D721Med (cell line): ENCODE data around the gene TEP1.

ENCODE experiments used
- DNase-seq: peaks from one replicate; pipeline ENCODE4 v3.0.0; 2011; ENCODE audit warnings: low spot score; ENCODE audit not compliant: insufficient read length
- FAIRE-seq: peaks from 2 replicates; lab custom pipeline; 2011; peaks lifted over from hg19 to GRCh38; lab: Jason Lieb, UNC
- TF ChIP-seq, protein P1 (sequence below): IDR thresholded peaks from 2 replicates; pipeline ENCODE4 v1.5.1; 2012; ENCODE audit warnings: mild to moderate bottlenecking, control low read depth; ENCODE audit not compliant: insufficient read depth; ENCODE audit errors: missing control alignments

The TEP1 gene

DNA sequence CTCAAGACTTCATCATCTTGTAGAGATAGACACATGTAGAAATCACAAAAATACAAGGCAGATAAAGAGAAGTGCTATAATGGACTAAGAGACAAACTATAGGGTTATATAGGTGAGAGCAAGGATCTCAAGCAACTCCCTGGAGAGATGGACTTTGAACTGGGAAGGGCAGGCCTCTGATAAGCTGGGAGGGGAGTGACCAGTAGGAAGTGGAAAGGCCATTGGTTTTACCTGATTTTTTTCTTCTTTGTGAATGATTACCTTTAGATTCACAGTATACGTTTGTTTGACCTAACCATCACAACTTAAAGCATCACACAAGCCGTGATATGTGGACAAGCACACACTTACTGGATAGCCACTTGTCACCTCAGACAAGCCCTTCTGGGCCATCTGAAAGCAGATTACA, 5.2 kb upstream of the TEP1 start:
- no peak for FAIRE-seq
- no peak for DNase-seq
- TF ChIP-seq, protein P1, sequence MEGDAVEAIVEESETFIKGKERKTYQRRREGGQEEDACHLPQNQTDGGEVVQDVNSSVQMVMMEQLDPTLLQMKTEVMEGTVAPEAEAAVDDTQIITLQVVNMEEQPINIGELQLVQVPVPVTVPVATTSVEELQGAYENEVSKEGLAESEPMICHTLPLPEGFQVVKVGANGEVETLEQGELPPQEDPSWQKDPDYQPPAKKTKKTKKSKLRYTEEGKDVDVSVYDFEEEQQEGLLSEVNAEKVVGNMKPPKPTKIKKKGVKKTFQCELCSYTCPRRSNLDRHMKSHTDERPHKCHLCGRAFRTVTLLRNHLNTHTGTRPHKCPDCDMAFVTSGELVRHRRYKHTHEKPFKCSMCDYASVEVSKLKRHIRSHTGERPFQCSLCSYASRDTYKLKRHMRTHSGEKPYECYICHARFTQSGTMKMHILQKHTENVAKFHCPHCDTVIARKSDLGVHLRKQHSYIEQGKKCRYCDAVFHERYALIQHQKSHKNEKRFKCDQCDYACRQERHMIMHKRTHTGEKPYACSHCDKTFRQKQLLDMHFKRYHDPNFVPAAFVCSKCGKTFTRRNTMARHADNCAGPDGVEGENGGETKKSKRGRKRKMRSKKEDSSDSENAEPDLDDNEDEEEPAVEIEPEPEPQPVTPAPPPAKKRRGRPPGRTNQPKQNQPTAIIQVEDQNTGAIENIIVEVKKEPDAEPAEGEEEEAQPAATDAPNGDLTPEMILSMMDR = no peak

DNA sequence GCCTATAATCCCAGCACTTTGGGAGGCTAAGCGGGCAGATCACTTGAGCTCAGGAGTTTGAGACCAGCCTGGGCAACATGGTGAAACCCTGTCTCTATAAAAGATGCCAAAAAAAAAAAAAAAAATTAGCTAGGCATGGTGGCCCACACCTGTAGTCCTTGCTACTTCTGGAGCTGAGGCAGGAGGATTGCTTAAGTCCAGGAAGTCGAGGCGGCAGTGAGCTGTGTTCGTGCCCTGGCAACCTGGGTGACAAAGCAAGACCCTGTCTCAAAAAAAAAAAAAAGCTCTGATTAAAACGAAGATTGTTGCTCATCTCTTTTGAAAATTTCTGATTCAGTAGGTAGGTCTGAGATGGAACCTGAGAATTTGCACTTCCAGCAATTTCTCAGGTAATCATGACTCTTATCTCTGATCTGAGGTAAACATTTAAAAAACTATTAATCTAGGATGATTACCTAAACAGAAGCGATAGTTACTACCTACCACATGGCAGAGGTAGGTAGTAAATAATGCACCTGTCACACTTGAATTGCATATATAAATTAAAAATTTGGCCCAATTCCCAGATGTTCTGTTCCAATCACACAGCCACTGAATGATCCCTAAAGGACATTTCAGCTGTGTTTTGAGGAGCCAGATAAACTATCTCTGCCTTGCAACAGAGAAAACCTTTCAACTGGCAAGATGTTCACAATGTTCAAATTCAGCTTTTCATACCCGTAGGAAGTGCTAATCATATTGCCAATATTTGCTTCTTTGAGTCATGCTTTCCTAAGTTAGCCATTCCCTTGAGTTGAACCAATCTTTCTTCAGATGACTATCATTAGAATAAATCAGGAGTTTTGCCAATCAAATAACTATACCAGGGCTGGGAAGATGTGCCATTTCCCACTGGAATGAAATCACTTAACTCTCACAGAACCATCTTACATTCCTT, 4.2 kb upstream of the TEP1 start:
- TF ChIP-seq, protein P1 = no peak
- DNase-seq (no peak), FAIRE-seq (no peak)

DNA sequence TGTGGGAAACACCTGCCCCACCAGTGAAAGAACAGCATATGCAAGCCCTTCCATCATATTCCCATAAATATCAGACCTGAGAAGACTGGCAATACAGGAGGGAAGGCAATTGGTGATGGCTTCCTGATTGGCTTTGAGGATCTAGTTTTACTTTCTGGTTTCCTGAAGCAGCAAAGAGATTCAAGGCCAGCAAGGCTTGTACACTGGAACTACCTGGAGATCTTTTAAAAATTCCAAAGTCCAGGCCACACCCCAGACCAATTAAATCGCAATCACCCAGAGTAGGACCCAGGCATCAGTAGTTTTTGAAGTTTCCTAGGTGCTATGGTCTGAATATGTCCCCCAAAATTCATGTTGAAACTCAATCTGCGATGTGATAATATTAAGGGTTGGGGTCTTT, 2.9 kb upstream of the TEP1 start:
- TF ChIP-seq, protein P1 = no peak
- no peak for FAIRE-seq

DNA sequence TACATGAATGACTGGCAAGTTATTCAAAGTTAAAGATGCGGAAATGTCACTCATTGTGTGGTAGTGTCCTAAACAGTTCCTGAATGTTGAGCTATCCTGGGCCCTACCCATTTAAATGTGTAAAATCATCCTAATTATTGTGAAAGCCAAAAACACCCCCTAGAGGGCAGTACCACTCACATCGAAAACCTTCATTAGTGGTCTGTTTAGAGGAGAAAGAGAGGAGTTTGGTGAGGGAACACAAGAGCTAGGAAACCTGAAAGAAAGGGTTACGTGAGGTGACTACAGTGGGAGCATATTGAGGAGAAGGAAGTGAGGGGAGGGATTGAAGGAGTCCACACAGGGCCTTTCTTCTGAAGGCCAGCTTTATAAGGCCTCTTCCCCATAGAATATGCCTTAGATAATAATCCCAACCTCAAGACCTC, 2.5 kb upstream of the TEP1 start:
- no peak for FAIRE-seq
- DNase-seq = no peak
- TF ChIP-seq, protein P1 = peak; percentile 68

More for the DNA sequence above, 2.9 kb upstream of the TEP1 start:
- DNase-seq = no peak

DNA sequence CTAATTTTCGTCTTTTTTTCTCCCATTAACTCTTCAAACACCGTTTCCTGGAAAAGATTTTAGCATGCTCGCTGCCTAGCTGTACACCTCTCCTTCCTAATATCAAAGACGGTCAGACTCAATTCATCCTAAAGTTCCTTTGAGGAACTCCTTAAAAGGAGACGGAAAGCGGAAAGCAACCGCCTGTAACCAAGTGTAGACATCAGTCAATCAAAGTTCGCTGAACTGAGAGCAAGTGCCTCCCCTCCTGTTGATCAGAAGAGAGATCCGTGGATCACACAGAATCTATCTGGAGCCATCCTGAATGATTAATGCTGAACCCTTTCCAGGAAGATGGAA, 412 bp upstream of the TEP1 start:
- TF ChIP-seq, protein P1 = no peak
- FAIRE-seq = no peak

DNA sequence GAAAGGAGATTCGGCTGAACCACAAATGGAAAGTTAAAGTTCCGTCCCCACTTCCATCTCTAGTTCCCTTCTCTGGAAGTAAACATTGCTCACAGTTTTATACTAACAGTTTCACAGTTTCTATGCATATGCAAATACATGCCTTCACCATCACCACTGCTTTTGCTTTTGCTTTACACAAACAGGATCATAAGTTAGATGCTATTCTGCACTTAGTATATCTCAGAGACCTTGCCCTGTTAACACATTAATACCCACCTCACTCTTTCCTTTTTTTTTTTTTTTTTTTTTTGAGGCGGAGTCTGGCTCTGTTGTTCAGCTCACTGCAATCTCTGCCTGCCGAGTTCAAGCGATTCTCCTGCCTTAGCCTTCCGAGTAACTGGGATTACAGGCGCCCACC, 890 bp downstream of the TEP1 start:
- DNase-seq (no peak), FAIRE-seq (no peak)

More for the DNA sequence above, 412 bp upstream of the TEP1 start:
- no peak for DNase-seq

More for the DNA sequence above, 890 bp downstream of the TEP1 start:
- TF ChIP-seq, protein P1 = no peak
